Measurements from ENCODE around the gene DOK6. TPM values are rescaled to one million over a fixed set of nuclear protein-coding genes. Genes with fewer than 3 reads are reported as not detected.

The DOK6 gene
- total and polyA plus RNA-seq, 9 of the 15 experiments (the other 6 are each of a cell fraction or from before 2014, with no cell fraction given) = not detected

DNA sequence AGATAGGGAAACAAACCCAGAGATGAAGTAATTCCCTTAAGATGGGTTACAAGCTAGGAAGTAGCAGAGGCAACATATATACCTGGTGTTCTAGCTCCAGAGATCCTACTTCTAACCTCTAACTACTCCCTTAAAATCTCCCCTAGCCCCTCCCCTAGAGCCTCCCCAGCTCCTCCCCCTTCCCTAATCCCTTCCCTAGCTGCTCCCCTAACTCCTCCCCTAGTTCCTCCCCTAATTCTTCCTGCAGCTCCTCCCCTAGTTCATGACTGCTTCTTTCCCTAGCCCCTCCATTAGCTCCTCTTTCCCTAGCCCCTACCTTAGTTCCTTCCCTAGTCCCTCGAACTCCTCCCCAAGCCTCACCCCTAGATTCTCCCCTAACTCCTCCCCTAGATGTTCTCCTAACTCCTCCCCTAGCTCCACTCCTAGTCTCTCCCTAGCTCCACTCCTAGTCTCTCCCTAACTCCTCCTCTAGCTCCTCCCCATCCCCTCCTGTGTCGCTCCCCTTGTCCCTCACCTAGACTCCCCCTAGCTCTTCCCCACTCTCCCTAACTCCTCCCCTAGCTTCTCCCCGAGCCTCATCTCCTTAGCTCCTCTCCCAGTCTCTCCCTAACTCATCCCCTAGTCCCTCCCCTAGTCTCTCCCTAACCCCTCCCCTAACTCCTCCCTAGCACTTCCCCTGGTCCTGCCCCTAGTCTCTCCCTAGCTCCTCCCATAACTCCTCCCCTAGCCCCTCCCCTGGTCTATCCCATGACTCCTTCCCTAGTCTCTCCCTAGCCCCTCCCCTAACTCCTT is 438.1 kb downstream of the DOK6 start:
- no TSS peak for BruUV-seq (replicated peaks)
- peak overlapping the region; percentile 64 for H3K4me2 ChIP-seq (ENCODE audit: insufficient read depth, low read length)
- peak; percentile 67 to 77 (median 68) for DNase-seq (ENCODE audit: extremely low read depth in 1 of 4, low spot score in 3 of 4)
- no peak for TF ChIP-seq DACH1 (IDR thresholded peaks at IDR 0.05; ENCODE audit: partially characterized antibody)
- no peak for TF ChIP-seq STAT5B (CRISPR knock-in tag; IDR thresholded peaks at IDR 0.05)
- TF ChIP-seq NFXL1 (CRISPR knock-in tag; IDR thresholded peaks at IDR 0.05) = no peak
- no peak for TF ChIP-seq BRD4 (IDR thresholded peaks at IDR 0.05)
- no peak for TF ChIP-seq MEIS2 (IDR thresholded peaks at IDR 0.05; ENCODE audit: partially characterized antibody)
- no peak for TF ChIP-seq ZNF217 (CRISPR knock-in tag; IDR thresholded peaks at IDR 0.05)
- no peak for TF ChIP-seq FIP1L1 (IDR thresholded peaks at IDR 0.05; ENCODE audit: low read depth, low read length, poor library complexity, severe bottlenecking)
- no peak for TF ChIP-seq PHF20 (IDR thresholded peaks at IDR 0.05; ENCODE audit: partially characterized antibody)
- TF ChIP-seq ZNF766 (CRISPR knock-in tag; conservative IDR thresholded peaks at IDR 0.05) = no peak
- no peak for TF ChIP-seq ETS2 (tag; IDR thresholded peaks at IDR 0.05; ENCODE audit: borderline replicate concordance, poor library complexity, severe bottlenecking)
- TF ChIP-seq, protein P1, sequence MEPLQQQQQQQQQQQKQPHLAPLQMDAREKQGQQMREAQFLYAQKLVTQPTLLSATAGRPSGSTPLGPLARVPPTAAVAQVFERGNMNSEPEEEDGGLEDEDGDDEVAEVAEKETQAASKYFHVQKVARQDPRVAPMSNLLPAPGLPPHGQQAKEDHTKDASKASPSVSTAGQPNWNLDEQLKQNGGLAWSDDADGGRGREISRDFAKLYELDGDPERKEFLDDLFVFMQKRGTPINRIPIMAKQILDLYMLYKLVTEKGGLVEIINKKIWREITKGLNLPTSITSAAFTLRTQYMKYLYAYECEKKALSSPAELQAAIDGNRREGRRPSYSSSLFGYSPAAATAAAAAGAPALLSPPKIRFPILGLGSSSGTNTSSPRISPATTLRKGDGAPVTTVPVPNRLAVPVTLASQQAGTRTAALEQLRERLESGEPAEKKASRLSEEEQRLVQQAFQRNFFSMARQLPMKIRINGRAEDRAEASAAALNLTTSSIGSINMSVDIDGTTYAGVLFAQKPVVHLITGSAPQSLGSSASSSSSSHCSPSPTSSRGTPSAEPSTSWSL (CRISPR knock-in tag; IDR thresholded peaks at IDR 0.05; ENCODE audit: borderline replicate concordance) = no peak
- TF ChIP-seq CTBP1 (IDR thresholded peaks at IDR 0.05; ENCODE audit: borderline replicate concordance) = 0 out of 2 replicates have a peak, but pooled peaks have one; percentile 24
- TF ChIP-seq ZNF282 (CRISPR knock-in tag; IDR thresholded peaks at IDR 0.05) = no peak
- TF ChIP-seq, protein P2, sequence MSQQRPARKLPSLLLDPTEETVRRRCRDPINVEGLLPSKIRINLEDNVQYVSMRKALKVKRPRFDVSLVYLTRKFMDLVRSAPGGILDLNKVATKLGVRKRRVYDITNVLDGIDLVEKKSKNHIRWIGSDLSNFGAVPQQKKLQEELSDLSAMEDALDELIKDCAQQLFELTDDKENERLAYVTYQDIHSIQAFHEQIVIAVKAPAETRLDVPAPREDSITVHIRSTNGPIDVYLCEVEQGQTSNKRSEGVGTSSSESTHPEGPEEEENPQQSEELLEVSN (IDR thresholded peaks at IDR 0.05; ENCODE audit: borderline replicate concordance in 1 of 2, extremely low read depth in 1 of 2, insufficient read depth in 1 of 2, insufficient read length in 1 of 2, low read depth in 1 of 2, low read length in 1 of 2, poor library complexity in 1 of 2, severe bottlenecking in 1 of 2) = no peak
- no peak for TF ChIP-seq SAFB (IDR thresholded peaks at IDR 0.05; ENCODE audit: borderline replicate concordance, low read depth, low read length)
- no peak for TF ChIP-seq ZNF384 (IDR thresholded peaks at IDR 0.05; ENCODE audit: low read depth, low read length)
- TF ChIP-seq NFE2 (IDR thresholded peaks at IDR 0.05; ENCODE audit: low read depth) = no peak
- TF ChIP-seq GATA2 (CRISPR knock-in tag; IDR thresholded peaks at IDR 0.05) = no peak
- TF ChIP-seq DPF2 (IDR thresholded peaks at IDR 0.05) = peak; percentile 39; the same call in 1 of the 2 replicates
- TF ChIP-seq HNRNPH1 (optimal IDR thresholded peaks at IDR 0.05; ENCODE audit: low read depth, low read length) = no peak
- TF ChIP-seq FUS (optimal IDR thresholded peaks at IDR 0.05; ENCODE audit: low read depth, low read length) = no peak
- TF ChIP-seq U2AF2 (optimal IDR thresholded peaks at IDR 0.05; ENCODE audit: low read depth, low read length) = no peak

More for the DNA sequence above, 438.1 kb downstream of the DOK6 start:
- CTCF ChIA-PET (ENCODE audit: low intra/inter-chr PET ratio) = no interaction called here
- H3K4me3 ChIP-seq = peak overlapping the region; percentile 32
- POLR2A ChIA-PET = interaction anchor here (0.6 to 1.2 kb wide), 6 partner anchors 9 to 402 kb away, joined by 3 to 4 read pairs (median 3); no protein-coding TSS in a partner anchor
- FAIRE-seq (peak; percentile 80), ATAC-seq (peak; percentile 99)
- no peaks in the 10 kb centered on the region for H3K36me3 ChIP-seq (ENCODE audit: control insufficient read depth, insufficient read depth, low read length)
- no peak overlapping the region; the same call in 2 of the 3 replicates for H3K27ac ChIP-seq (ENCODE audit: extremely low read depth, low read depth, low read length)
- H3K9me3 ChIP-seq (replicated peaks; ENCODE audit: control insufficient read depth, insufficient read depth, low read depth, low read length) = no peaks in the 10 kb centered on the region
- no peaks in the 10 kb centered on the region for H3K27me3 ChIP-seq (ENCODE audit: control insufficient read depth in 2 of 2, insufficient read depth in 2 of 2, low read length in 2 of 2)
- no peaks in the 10 kb centered on the region for H3K9me1 ChIP-seq (ENCODE audit: control insufficient read depth, insufficient read depth, low read length)
- H3K79me2 ChIP-seq (ENCODE audit: control insufficient read depth, insufficient read depth, low read length) = no peaks in the 10 kb centered on the region
- no peaks in the 10 kb centered on the region for H4K20me1 ChIP-seq (replicated peaks; ENCODE audit: control insufficient read depth, insufficient read depth, low read length)
- in situ Hi-C loops (cut with MboI) (no loop called here), intact Hi-C loops (cut with micrococcal nuclease) (no loop called here)
- peak overlapping the region; percentile 82 for H2AFZ ChIP-seq (ENCODE audit: low read depth, low read length)
- H3K9ac ChIP-seq (ENCODE audit: insufficient read depth in 1 of 2, low read depth in 2 of 2, low read length in 2 of 2) = no peak overlapping the region
- peaks cover 0 to 4% of the 10 kb centered on the region in 2 experiments; a peak in 2 of 5 replicates for H3K4me1 ChIP-seq (replicated peaks in 1 of 2; ENCODE audit: control insufficient read depth in 2 of 2, insufficient read depth in 2 of 2, low read length in 2 of 2)
- 0% methylated on average over 3 of the region's 3 CpGs for WGBS (ENCODE audit: insufficient coverage, low coverage, missing lambda C conversion rate)
